ENCODE data around the gene BLNK.

- TF ChIP-seq POLR2A (IDR thresholded peaks at IDR 0.05) (no peak), CTCF (IDR thresholded peaks at IDR 0.05) (no peak)
Measured at GRCh38 chr10:96227206-96227605, 44.2 kb downstream of the BLNK start.

Data from body of pancreas (tissue), 4 donors.